ENCODE measurements around the gene MDFI. TPM values are rescaled to one million over a fixed set of nuclear protein-coding genes. Genes with fewer than 3 reads are reported as not detected.

MDFI gene
- total RNA-seq, 1 donor from 2014 or later, result 94.5 TPM

DNA sequence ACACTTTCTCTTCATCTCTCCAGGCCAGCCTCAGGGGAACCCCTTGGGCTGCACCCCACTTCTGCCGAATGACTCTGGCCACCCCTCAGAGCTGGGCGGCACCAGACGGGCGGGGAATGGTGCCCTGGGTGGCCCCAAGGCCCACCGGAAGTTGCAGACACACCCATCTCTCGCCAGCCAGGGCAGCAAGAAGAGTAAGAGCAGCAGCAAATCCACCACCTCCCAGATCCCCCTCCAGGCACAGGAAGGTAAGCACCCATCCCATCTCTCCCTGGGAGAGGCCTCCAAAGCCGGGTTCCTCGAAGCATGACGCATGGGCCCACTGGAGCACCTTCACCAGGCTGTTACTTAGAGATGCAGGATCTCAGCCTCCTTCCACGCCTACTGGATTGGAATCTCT lies 11.3 kb downstream of the MDFI start:
- TF ChIP-seq, protein P1, sequence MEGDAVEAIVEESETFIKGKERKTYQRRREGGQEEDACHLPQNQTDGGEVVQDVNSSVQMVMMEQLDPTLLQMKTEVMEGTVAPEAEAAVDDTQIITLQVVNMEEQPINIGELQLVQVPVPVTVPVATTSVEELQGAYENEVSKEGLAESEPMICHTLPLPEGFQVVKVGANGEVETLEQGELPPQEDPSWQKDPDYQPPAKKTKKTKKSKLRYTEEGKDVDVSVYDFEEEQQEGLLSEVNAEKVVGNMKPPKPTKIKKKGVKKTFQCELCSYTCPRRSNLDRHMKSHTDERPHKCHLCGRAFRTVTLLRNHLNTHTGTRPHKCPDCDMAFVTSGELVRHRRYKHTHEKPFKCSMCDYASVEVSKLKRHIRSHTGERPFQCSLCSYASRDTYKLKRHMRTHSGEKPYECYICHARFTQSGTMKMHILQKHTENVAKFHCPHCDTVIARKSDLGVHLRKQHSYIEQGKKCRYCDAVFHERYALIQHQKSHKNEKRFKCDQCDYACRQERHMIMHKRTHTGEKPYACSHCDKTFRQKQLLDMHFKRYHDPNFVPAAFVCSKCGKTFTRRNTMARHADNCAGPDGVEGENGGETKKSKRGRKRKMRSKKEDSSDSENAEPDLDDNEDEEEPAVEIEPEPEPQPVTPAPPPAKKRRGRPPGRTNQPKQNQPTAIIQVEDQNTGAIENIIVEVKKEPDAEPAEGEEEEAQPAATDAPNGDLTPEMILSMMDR (conservative IDR thresholded peaks at IDR 0.05), result no peak
- H3K4me3 Mint-ChIP-seq, result no peak overlapping the region
- no peak for DNase-seq (ENCODE audit: extremely low spot score, unreplicated experiment)
- no peaks in the 10 kb centered on the region for H3K9me3 Mint-ChIP-seq
- H3K36me3 Mint-ChIP-seq, result peaks cover 18% of the 10 kb centered on the region
- H3K4me1 Mint-ChIP-seq (ENCODE audit: unreplicated experiment), result peaks cover 48% of the 10 kb centered on the region
- no peaks in the 10 kb centered on the region for H3K27me3 Mint-ChIP-seq
- H3K27ac Mint-ChIP-seq, result no peak overlapping the region

DNA sequence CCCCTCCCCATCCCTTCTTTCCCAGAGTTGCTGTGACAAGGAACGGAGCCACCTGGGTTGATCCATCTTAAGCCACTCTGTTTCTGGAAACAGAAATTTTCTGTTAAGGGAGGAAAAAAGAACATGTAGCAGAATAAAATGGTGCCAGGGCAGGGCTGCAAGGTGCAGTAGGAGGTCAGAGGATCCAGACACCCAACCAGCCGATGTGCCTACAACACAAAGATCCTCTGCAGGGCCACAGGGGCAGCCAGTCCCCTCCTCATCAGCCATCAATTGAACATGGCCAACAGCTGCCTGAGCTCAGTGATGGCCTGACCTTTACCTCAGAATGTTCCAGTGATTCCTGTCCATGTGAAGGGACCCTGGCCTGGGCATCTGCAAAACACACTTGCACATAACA lies 11.9 kb downstream of the MDFI start:
- TF ChIP-seq, protein P1 (conservative IDR thresholded peaks at IDR 0.05), result no peak
- Mint-ChIP-seq H3K27me3 (no peaks in the 10 kb centered on the region), H3K36me3 (peaks cover 18% of the 10 kb centered on the region), H3K27ac (no peak overlapping the region), H3K4me3 (no peak overlapping the region), H3K9me3 (no peaks in the 10 kb centered on the region), H3K4me1 (ENCODE audit: unreplicated experiment) (peaks cover 49% of the 10 kb centered on the region)
- no peak for DNase-seq (ENCODE audit: extremely low spot score, unreplicated experiment)

DNA sequence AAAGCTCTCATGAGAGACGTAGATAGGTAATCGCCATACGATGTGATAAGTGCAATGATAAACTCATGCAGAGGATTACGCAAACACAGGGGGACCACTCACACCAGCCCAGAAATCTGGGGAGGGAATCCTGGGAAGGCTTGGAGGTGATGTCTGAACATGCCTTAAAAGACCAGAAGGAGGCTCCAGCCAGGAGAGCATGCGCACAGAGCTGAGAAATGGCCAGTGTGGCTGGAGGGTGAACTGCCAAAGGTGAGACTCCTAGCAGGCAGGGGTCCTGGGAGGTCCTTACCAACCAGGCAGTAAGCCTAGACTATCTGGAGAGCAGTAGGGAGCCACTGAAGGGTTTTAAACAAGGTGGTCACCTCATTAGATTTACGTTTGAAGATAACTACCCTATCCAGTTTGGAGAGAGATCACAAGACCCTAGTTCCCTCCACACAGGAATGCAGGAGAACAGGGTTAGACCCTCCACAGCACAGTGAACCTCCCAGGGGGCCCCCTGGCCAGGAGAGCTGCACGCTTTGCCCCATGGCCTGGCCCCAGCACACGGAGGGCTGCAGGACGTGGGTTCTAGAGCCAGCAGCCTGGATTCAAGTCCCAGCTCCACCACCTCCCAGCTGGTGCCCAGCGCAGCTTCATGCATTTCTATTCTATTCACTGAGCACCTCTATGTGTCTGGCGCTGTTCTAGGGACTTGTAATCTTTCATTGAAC lies 13.1 kb downstream of the MDFI start:
- DNase-seq (ENCODE audit: extremely low spot score, unreplicated experiment), result no peak
- TF ChIP-seq, protein P1 (conservative IDR thresholded peaks at IDR 0.05), result no peak
- Mint-ChIP-seq H3K27ac (peak overlapping the region; percentile 63), H3K27me3 (no peaks in the 10 kb centered on the region), H3K4me1 (ENCODE audit: unreplicated experiment) (peaks cover 53% of the 10 kb centered on the region), H3K4me3 (peak overlapping the region; percentile 36), H3K9me3 (no peaks in the 10 kb centered on the region), H3K36me3 (peaks cover 12% of the 10 kb centered on the region)

DNA sequence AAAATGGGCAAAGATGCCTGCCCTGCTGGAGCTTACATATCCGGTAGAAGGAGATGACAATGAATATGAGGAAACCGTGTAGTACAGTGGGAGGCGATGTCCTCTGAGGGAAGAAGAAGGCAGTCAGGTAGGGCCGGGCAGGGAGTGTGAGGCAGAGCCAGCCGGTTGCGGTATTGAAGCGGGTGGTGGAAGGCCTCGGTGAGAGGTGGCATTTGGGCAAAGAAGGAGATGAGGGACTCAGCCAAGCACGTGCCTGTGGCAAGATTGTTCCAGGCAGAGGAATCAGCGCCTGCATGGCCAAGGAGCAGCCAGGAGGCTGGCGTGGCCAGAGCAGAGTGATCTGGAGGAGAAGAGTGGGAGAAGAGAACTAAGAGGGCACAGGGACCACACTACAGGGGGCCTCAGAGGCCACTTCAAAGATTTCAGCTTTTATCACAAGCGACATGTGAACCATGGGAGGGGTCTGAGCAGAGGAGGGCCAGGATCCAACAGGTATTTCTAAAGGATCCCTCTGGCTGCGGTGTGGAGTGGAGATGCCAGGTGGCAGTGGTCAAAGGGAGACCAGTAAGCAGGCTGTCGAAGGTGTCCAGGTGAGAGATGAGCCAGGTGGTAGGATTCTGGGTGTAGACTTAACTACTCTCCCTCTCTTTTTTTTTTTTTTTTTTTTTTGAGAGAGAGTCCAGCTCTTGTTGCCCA lies 13.8 kb downstream of the MDFI start:
- no peaks in the 10 kb centered on the region for H3K9me3 Mint-ChIP-seq
- peak overlapping the region; percentile 58 for H3K27ac Mint-ChIP-seq
- TF ChIP-seq, protein P1 (conservative IDR thresholded peaks at IDR 0.05), result no peak
- DNase-seq (ENCODE audit: extremely low spot score, unreplicated experiment), result no peak
- peaks cover 60% of the 10 kb centered on the region for H3K4me1 Mint-ChIP-seq (ENCODE audit: unreplicated experiment)
- no peaks in the 10 kb centered on the region for H3K27me3 Mint-ChIP-seq
- H3K4me3 Mint-ChIP-seq, result peak overlapping the region; percentile 8
- peaks cover 12% of the 10 kb centered on the region for H3K36me3 Mint-ChIP-seq

DNA sequence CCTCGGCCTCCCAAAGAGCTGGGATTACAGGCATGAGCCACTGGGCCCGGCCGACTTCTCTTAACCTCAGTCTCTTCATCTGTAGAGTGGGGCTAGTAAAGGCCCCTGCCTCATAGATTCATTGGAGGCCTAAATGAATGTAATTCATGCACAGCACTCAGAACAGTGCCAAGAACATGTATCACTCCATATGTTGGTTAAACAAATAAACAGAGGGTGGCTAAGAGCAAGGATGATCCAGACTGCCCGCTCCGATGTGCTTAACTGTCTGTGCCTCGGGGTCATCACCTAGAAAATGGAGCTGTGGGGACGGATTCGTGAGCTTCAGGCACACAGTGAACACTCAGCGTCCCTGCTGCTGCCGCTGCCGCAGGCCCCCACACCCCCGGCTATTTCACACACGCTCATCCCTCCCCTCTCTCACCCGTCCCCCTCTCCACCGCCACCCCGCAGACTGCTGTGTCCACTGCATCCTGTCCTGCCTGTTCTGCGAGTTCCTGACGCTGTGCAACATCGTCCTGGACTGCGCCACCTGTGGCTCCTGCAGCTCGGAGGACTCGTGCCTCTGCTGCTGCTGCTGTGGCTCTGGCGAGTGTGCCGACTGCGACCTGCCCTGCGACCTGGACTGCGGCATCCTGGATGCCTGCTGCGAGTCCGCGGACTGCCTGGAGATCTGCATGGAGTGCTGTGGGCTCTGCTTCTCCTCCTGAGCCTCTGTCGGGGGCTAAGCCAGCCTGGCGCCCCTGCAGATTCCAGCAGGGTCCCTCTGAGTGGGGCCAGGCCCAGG lies 14.8 kb downstream of the MDFI start:
- H3K4me3 Mint-ChIP-seq, result peak overlapping the region; percentile 67
- H3K9me3 Mint-ChIP-seq, result no peaks in the 10 kb centered on the region
- TF ChIP-seq, protein P1 (conservative IDR thresholded peaks at IDR 0.05), result no peak
- peaks cover 11% of the 10 kb centered on the region for H3K36me3 Mint-ChIP-seq
- peaks cover 67% of the 10 kb centered on the region for H3K4me1 Mint-ChIP-seq (ENCODE audit: unreplicated experiment)
- no peak for DNase-seq (ENCODE audit: extremely low spot score, unreplicated experiment)
- H3K27ac Mint-ChIP-seq, result peak overlapping the region; percentile 90
- peaks cover 1% of the 10 kb centered on the region for H3K27me3 Mint-ChIP-seq
